Testis (tissue), 2 donors: ENCODE data around the gene L3MBTL4.

Experiments
- POLR2A ChIP-seq: fragments of 450-650 bp; IDR thresholded peaks from one replicate; pipeline ENCODE4 v1.6.1; 2017; ENCODE audit warnings: antibody characterized with exemption, mild to moderate bottlenecking, moderate library complexity
- TF ChIP-seq, protein P1 (sequence below), 3 experiments: fragments of 450-650 bp in 2 of 3; fragments of 200-600 bp in 1 of 3; sonication (generic) in 1 of 3; IDR thresholded peaks; one replicate each; pipeline ENCODE4 v1.5.1; 2016 to 2019; ENCODE audit warnings: antibody characterized with exemption in 3 of 3, mild to moderate bottlenecking in 2 of 3, moderate library complexity in 1 of 3

- TF ChIP-seq, protein P1, sequence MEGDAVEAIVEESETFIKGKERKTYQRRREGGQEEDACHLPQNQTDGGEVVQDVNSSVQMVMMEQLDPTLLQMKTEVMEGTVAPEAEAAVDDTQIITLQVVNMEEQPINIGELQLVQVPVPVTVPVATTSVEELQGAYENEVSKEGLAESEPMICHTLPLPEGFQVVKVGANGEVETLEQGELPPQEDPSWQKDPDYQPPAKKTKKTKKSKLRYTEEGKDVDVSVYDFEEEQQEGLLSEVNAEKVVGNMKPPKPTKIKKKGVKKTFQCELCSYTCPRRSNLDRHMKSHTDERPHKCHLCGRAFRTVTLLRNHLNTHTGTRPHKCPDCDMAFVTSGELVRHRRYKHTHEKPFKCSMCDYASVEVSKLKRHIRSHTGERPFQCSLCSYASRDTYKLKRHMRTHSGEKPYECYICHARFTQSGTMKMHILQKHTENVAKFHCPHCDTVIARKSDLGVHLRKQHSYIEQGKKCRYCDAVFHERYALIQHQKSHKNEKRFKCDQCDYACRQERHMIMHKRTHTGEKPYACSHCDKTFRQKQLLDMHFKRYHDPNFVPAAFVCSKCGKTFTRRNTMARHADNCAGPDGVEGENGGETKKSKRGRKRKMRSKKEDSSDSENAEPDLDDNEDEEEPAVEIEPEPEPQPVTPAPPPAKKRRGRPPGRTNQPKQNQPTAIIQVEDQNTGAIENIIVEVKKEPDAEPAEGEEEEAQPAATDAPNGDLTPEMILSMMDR (IDR thresholded peaks at IDR 0.05): no peak
- no peak for TF ChIP-seq POLR2A
These were observed 435.4 kb downstream of the L3MBTL4 start for GRCh38 chr18:5979176-5979888.
